GM12892 (cell line): ENCODE measurements around the gene SBDS.
"Not testable (repeated sequence)": the region's sequence is repeated elsewhere in the genome, so short reads cannot be mapped to it uniquely, and the experiment has no call there.

Experiments used
- POLR2A ChIP-seq: IDR thresholded peaks from 2 replicates; pipeline ENCODE4 v1.6.1; 2011; ENCODE audit warnings: low read depth, low read length, control low read depth
- POLR2AphosphoS5 ChIP-seq: IDR thresholded peaks from 2 replicates; pipeline ENCODE4 v1.6.1; 2011; ENCODE audit warnings: low read depth, low read length, control low read depth
- TAF1 ChIP-seq: IDR thresholded peaks from 2 replicates; pipeline ENCODE4 v1.6.1; 2011; ENCODE audit warnings: low read depth, mild to moderate bottlenecking, control low read depth, low read length, borderline replicate concordance

DNA sequence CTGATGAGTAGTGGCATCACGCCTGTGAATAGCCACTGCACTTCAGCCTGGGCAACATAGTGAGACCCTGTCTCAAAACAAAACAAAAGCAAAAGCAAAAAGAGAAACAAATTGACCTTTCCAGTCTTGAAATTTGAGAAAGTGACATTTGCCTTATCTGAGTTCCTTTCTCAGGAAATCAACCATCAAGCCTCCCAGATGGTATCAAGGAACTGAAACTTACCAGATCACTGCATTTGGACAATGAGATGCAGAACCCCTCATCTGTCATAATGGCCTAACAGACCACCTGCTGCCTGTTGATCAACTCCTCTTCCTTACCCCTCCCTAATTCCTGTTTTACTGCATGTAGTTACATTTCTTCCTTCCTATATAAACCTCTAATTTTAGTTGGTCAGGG is 15.1 kb downstream of the SBDS start:
- TF ChIP-seq POLR2A, POLR2AphosphoS5, TAF1: not testable (repeated sequence)
